Activated CD8-positive, alpha-beta memory T cell treated with anti-CD3 and anti-CD28 coated beads for 4 hours (primary cell): ENCODE data around the gene DENND1B.
A peak's percentile ranks its signal among the peaks of the same experiment; 100 is the strongest.

Experiments
- DNase-seq, 2 donors: peaks; one replicate each; pipeline ENCODE4 v3.0.0-alpha.2; 2020; ENCODE audit warnings: low read depth in 2 of 2

DENND1B gene, protein sequence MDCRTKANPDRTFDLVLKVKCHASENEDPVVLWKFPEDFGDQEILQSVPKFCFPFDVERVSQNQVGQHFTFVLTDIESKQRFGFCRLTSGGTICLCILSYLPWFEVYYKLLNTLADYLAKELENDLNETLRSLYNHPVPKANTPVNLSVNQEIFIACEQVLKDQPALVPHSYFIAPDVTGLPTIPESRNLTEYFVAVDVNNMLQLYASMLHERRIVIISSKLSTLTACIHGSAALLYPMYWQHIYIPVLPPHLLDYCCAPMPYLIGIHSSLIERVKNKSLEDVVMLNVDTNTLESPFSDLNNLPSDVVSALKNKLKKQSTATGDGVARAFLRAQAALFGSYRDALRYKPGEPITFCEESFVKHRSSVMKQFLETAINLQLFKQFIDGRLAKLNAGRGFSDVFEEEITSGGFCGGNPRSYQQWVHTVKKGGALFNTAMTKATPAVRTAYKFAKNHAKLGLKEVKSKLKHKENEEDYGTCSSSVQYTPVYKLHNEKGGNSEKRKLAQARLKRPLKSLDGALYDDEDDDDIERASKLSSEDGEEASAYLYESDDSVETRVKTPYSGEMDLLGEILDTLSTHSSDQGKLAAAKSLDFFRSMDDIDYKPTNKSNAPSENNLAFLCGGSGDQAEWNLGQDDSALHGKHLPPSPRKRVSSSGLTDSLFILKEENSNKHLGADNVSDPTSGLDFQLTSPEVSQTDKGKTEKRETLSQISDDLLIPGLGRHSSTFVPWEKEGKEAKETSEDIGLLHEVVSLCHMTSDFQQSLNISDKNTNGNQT

DNA sequence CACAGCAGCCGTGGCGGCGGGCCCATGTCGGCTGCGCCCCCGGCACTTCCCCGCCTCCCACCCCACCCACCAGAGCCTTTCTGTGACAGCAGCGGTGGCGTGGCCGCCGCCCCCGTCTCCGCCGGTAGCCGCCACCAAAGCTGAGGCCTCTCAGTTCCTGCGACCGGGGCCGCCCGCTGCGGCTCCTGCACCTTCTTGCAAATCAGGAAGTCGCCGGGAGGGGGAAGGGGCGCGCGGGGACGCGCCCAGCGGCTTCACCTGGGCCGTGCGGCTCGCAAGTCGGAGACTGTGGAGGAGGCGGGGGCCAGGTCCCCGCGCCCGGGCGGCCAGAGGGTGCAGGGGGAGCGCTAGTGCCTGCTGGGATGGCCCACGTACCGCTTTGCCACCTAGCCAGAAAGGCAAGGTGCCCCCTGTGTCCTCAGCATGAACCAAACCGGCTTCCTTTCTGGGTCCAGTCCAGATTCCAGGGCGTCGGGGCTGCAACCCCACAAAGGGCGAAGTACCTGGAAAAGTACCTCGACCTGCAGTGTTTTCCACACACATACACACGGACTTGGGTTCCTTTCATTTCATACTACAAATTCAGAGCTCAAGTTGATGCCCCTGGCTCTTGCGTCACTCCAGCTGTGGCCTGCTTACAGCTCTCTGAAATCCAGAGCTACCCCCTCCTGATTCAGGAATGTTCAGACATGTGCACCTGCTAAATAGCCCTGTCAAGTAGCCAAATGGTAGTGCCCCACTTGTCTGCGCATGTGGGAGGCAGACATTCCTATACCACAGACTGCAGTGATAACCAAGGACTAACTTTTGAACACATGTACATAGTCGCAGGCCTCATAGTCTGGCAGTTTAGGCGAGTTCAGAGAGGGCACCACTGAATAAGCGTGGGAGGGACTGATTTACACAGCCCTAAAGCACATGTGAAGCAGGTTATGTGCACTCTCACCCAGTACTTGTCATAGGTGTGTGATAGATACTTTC lies at the start of gene DENND1B:
TSS of gene DENND1B (minus strand) at position 199 of the 981 bp plus-strand sequence. CDS start 325 bp downstream, outside the sequence.
- DNase-seq = peak; percentile 59 to 63

DNA sequence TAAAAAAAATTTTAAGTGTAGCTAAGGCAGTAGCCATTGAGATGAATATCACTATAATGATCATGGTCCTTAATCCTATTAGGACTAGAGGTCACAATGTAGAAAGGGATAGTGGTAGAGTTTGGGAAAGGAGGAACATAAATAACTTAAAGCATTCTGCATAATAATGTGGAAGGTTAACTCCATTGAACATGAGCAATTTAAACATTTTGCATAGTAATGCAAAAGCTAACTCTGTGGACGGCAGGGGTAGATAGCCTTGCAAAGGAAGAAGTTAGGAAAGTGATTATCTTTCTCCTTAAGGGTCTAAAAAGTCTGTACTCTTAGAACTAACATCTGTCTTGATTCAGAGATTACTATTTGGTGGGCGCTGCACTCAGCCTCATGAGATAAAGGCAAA lies 39.0 kb upstream of the DENND1B start:
- DNase-seq = no peak

DNA sequence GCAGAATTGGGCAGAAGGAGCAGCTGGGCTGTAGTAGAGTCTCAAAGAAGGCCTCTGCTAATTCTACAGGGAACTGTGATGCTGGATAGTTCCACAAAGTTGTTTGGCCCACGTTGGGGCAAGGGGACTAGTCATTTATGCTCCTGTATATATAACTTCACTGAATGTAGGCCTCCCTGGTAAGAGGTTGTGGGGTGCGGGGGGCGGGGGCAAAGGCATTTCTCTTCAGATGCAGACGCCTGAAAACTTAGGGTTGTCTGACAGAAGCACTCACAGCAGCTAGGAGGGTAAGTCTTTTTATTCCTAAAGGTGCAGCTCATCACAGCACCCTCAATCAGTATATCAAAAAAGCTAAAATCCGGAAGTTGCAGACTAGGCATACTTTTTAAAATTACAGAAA lies 38.5 kb upstream of the DENND1B start:
- no peak for DNase-seq

DNA sequence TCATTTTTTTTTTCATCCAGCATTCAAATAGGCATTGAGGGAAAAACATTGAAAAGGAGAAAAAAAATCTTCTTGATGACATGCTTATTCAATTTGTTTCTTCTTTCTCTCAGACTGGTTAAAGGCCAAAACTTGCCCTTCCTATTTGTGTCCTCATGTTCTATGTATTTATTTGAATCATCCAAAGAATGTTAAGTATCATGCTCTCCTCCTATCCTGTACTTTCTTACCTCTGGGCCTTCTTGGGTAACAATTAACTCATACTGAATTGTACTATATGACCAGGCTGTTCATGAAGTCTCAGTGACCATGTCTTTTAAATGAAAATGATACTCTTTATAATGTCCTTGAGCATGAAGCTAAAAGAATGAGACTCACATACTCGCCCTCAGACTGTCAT lies 36.5 kb upstream of the DENND1B start:
- no peak for DNase-seq

DNA sequence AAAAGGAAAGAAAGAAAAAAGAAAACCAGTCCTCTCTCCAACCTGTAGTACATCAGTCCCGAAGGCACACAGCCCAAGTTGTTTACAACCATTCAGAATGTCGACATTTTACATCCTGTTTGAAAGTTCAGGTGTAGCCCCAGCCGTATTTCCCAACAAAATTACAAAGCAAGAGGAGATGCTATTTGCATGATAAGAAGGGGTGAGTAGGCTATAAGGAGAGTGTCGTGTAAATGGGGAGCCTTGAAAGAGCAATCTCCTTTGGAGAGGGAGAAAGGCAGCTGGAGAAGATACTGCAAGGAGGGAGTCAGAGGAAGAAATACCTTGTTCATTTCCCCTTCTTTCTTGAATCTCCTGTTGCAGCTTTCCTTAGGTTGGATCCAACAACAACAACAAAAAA lies 35.5 kb upstream of the DENND1B start:
- no peak for DNase-seq

DNA sequence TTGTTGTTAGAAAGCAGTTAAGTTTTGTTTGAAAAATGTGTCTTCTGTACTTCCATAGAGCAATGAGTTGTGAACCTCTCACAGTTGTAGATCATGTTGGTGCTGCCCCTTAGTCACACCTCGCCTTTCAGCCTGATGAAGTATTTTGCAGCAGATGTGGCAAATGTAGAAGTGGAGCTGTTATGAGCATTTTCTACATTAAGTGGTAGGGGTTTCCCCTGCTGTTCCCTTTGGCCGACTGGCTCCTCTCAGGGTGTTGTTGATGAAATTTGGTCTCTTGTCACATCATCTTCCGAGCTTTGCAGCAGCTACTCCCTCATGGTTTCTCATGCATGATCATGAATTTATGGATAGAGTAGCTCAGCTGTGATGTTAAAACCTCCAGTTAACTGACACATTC lies 33.6 kb upstream of the DENND1B start:
- no peak for DNase-seq

DNA sequence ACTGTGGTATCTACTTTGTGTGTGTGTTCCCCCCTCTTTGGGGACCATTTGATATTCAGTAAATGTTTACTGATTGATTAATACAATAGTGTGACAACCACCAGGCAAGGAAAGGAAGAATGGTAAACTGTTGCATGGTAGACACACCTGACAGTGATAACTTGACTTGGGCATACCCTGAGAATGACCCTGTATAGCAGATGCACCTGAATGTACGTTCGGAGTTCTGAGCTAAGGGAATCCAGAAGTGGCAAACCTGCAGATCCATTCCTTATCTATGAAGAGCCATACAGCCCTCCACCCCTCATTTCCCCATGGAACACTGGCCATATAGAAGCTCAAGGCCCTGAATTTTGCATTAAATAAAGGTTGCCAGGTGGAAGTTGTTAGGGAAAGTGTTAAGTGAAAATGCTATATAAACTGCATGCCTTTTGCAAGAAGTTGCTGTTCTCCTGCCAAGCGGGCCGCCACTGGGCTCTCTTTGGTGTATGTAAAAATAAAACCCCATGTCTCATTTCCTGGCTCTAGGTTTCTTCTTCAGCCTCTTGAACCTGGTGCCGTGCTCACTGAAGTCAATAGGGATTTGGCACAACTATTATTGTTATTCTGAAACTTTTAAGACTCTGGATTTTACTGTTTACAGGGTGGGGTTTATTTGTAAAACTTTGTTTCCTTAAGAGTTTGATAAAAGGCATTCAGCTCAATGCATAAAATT lies 32.6 kb upstream of the DENND1B start:
- DNase-seq = no peak

DNA sequence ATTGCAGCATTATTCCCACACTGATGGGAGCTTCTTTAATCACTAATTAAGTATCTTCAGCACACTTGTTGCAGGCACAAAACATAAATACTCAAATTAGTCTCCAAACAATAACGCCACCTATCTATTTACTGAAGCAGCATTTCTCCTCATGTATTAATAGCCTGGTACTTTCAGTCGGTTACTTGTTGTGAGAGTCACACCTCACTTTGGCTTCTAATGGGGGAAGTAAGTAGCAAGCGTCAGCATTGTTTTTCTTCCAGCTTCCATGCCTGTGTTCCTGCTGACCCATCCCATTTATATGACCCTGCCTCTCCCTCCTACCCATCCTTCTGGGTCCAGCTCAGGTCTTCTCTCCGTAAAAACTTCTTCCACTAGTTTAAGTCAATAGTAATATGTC lies 31.9 kb upstream of the DENND1B start:
- DNase-seq = no peak

DNA sequence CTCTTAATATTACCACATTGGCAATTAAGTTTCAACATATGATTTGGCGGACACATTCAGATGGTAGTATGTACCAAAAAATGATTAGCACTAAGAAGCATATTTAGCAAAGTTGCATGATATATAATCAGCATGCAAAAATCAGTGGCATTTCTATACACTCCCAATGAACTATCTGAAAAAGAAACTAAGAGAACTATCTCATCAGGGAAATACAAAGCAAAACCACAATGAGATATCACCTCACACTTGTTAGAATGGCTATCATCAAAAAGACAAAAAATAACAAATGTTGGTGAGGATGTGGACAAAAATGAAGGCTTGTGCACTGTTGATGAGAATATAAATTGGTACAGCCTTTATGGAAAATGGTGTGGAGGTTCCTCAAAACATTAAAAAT lies 31.4 kb upstream of the DENND1B start:
- no peak for DNase-seq

DNA sequence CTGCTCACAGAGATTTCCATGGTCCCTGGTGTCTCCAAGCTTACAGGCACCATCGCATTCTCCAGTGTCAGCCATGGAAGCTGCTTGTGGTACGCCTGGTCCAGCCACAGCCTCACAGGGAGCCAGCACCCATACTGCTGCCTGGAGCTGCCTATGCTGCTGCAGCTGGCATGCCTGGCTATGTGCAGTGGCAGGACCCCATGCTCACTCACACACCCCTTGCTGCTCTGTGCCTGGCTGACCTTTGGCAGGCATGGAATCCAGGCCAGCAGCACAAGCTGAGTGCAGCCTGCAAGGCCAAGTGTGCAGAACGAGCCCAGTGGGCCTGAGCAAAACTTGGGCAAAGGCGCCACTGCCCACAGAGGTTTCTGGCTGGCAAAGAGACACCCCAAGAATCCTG lies 26.4 kb upstream of the DENND1B start:
- DNase-seq = no peak

DNA sequence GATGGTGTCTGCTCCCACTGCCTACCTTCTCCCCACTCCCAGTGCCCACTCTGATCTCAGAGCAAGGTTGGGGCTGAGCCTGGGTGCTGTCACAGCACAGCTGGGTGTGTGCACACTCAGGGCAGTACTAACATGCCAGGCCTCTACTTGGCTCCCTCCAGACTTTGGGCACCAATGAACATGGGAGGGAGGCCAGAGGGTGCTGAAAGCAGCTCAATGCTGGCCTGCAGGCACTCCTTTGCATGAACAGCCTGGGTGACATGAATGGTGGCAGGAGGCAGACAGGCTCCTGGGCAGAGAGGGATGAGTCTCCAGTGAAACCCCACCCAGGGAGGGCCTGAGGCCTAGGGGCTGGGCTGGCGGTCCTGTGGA lies 25.8 kb upstream of the DENND1B start:
- no peak for DNase-seq

DNA sequence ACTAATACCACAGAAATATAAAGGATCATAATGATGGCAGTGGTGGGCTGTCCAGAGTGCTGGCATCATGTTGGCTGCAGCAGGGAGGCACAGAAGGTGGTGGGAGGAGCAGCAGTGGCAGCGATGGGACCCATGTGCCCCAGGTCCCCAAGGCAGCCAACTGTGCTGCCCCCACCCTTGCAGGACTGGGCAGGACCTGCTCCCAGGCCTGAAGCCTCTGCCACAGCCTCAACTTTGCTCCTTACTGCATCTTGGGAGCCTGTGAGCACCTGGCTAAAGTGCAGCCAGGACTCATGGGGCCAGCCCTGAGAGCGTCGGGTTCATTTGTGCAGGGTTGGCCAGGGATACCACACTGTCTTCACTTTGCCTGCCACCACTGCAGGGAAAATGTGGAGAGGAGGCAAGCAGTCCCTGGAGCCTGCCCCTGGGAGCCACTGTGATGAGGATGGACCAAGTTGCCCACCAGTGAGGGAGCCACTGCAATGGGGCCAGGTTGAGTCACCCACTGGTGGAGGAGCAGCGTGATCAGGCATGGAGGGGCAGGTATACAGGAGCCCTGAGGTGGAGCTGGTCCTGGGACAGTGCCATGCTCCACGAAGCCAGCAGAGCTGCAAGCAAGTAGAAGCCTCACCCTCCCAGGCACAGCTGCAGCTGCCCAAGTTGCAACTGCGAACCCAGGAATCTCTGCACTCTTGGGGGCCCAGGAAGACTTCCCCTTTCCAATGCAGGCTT lies 25.3 kb upstream of the DENND1B start:
- DNase-seq = no peak

DNA sequence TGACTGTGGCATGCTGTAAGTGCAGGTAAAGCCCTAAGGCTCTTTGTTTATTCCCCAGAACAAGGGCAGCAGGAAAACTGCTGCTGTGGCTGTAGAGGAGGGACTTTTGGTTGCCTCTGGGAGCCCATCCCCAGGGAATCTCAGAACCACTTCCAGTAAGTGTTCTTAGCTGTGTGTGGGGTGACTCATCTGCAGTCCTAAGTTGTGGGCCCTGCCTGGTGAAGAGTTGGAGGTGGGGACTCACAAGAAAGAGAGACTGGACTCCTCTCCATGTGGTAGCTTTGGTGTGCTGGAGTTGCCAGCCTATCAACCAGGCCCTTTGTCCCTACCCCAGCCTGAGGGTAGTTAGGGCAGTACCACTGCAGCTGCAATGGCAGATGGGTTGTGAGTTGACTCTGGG lies 24.0 kb upstream of the DENND1B start:
- no peak for DNase-seq

DNA sequence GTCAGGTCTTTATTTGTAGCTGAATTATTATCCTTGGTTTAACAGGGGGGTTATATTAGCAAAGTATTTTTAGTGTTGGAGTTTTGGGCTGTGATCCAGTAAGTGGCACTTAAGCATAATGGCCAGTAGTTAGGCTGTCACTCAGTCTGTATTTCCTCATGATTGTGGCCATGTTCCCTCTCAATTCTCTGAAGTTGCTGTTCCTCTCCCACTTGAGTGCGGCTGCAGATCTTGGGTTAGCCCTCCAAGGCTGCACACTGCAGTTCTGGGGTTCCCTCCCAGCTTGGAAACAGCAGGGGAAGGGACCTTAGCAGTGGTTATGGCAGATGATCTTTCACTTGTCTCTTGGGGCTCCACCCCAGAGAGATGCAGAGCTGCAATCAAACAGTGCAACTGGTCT lies 23.2 kb upstream of the DENND1B start:
- DNase-seq = no peak

DNA sequence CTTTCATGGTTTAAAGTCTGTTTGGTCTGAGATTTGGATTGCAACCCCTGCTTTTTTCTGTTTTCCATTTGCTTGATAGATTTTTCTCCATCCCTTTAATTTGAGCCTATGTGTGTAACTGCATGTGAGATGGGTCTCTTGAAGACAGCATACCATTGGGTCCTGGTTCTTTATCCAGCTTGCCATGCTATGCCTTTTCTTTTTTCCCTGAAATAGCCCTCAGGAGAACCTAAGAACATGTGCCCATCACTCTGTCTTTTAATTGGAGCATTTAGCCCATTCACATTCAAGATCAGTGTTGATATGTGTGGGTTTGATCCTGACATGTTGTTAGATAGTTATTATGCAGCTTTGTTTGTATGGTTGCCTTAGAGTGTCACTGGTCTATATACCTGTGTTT lies 21.7 kb upstream of the DENND1B start:
- no peak for DNase-seq

DNA sequence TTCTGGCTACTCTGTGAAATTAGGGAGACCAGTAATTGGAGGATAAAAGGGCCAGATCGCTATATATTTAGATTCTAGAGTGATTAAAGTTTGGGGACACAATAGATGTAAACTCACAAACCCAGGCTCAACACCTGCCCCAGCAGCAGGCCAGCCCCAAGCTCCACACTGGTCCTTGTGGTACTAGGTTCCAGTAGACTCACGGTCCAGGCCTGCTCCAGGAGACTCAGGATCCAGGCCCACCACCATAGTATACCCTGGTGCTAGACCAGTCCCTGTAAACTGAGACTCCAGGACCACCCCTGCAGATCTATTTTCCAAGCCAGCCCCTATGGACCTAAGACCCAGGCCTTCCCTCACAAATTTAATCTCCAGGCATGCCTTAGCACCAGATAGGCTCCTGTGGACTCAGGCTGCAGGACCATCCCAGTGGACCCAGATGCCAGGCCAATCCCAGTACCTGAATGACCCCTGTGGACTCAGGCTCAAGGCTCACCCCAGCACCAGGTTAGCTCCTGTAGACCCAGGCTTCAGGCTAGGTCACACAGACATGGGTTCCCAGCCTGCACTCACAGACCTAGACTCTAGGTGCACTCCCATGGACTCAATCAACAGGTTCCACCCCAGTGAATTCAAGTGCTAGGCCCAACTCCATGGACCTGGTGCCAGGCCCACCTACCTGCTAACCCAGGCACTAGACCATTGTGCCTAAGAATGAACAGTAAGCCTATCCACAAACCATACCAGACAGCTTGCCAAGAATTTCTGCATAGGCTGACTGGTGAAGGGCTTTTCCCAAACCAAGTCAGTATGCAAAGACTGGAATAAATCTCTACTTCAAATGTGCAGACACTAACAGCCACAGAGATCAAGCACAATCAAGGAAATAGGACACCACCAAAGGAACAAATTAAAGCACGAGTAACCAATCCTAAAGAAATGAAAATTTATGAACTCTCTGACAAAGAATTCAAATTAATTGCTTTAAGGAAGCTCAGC lies 13.8 kb upstream of the DENND1B start:
- DNase-seq = no peak

DNA sequence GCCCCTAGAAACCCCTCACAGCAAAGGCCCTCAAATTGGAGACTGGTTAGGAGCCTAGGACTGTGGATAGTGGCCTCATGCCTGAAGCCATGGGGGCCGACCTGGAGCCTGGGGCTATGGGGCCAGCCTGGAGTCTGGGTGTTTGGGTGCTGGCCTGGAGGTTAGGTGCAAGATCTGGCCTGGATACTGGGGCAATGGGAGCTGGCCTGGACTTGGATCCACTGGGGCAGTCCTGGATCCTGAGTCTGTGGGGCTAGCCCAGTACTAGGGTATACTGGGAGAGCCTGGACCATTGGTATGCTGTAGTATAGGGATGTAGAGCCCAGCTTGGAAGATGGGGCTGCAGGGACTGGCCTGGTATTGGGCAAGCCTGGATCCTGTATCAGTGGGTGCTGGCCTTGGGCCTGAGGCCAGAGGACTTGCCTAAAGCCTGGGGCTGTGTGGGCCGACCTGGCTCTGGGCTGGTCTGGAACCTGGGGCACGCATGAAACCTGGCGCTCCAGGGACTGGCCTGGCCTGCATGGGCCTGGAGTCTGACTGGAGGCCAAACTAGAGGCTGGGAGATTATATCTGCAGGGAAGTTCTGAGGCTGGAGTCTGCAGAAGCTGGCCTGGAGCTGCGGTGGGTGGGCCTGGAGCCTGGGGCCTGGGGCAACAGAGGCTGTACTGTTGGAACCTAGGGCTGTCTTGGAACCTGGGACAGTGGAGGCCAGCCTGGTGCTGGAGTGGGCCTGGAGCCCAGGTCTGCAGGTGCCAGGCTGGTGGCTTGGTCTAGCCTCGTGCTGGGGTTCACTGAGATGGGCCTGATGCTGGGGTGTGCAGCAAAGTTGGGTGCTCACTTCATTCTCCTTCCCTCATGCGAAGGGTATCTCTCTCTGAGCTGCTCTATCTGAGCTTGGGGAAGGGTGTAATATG lies 12.6 kb upstream of the DENND1B start:
- DNase-seq = no peak

DNA sequence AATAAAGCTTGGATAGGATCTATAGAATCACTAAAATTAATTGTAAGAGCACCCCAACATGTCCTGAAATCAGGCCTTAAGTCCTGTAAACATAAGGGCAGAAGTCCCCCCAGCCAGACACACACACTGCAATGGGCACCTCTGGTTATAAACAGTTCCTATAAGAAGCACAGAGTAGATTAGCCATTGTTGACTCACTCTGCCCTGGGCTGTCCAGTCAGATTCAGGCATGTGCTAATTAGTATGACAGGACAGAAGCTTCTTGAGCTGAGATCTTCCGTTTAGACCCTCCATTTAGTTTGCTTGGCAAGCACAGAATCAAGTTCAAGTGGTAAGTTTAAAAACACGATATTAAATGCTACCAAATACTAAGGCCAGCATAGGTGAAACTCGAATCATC lies 11.8 kb upstream of the DENND1B start:
- DNase-seq = no peak
